RWPE2 (cell line): ENCODE results near the gene CDKN2A.
A peak's percentile ranks its signal among the peaks of the same experiment; 100 is the strongest.

Experiments used
- ATAC-seq: fragments of 200-7000 bp; cut with Tn5 transposase; 3 replicates; pipeline ENCODE4 v1.9.1; 2021; ENCODE audit warnings: low read depth
- DNase-seq: peaks from one replicate; pipeline ENCODE4 v3.0.0-alpha.2; 2020; ENCODE audit warnings: low spot score
- H3K27ac ChIP-seq: fragments of 450-650 bp; 2 replicates; pipeline ENCODE4 v1.5.1; 2017; ENCODE audit warnings: mild to moderate bottlenecking; ENCODE audit not compliant: poor library complexity, severe bottlenecking
- H3K27me3 ChIP-seq: fragments of 250-450 bp; sonication (Bioruptor Pico); 2 replicates; pipeline ENCODE4 v1.5.1; 2021; ENCODE audit warnings: mild to moderate bottlenecking, moderate library complexity; ENCODE audit not compliant: insufficient read depth, poor library complexity, severe bottlenecking
- H3K36me3 ChIP-seq: fragments of 250-450 bp; sonication (Bioruptor Pico); 2 replicates; pipeline ENCODE4 v1.5.1; 2020; ENCODE audit warnings: low read depth, mild to moderate bottlenecking, moderate library complexity
- H3K4me1 ChIP-seq: fragments of 250-450 bp; sonication (Bioruptor Pico); 2 replicates; pipeline ENCODE4 v1.5.1; 2021; ENCODE audit warnings: mild to moderate bottlenecking, moderate library complexity; ENCODE audit not compliant: insufficient read depth, poor library complexity, severe bottlenecking
- H3K4me3 ChIP-seq: fragments of 250-450 bp; sonication (Bioruptor Pico); 2 replicates; pipeline ENCODE4 v1.5.1; 2021; ENCODE audit warnings: mild to moderate bottlenecking, moderate library complexity; ENCODE audit not compliant: severe bottlenecking
- H3K9me3 ChIP-seq: fragments of 250-450 bp; sonication (Bioruptor Pico); 2 replicates; pipeline ENCODE4 v1.5.1; 2021; ENCODE audit warnings: mild to moderate bottlenecking, moderate library complexity; ENCODE audit not compliant: severe bottlenecking
- CTCF ChIP-seq: fragments of 450-650 bp; IDR thresholded peaks from one replicate; pipeline ENCODE4 v1.5.1; 2017; ENCODE audit warnings: mild to moderate bottlenecking, moderate library complexity; ENCODE audit not compliant: poor library complexity, severe bottlenecking

Gene CDKN2A

GRCh38 chr9:21993893-21994555 lies at the start of gene CDKN2A:
TSS of gene CDKN2A (minus strand) at chr9:21994392.
- peaks cover 31% of the 10 kb centered on the region for H3K4me1 ChIP-seq
- no peaks in the 10 kb centered on the region for H3K27me3 ChIP-seq
- peaks cover 48% of the 10 kb centered on the region for H3K36me3 ChIP-seq
- ATAC-seq = peak; percentile 66
- peak within 1 kb of the TSS; percentile 79 for H3K4me3 ChIP-seq
- TF ChIP-seq CTCF = peak; percentile 13
- DNase-seq = peak; percentile 83
- peak within 1 kb of the TSS; percentile 89 for H3K27ac ChIP-seq
- no peaks in the 10 kb centered on the region for H3K9me3 ChIP-seq

- TF ChIP-seq CTCF = no peak
- Histone ChIP-seq H3K27me3 (no peaks in the 10 kb centered on the region), H3K9me3 (no peaks in the 10 kb centered on the region), H3K4me3 (no peak overlapping the region), H3K36me3 (no peaks in the 10 kb centered on the region), H3K27ac (peak overlapping the region; percentile 36), H3K4me1 (peaks cover 55% of the 10 kb centered on the region)
- DNase-seq = no peak
- ATAC-seq = no peak
Measured at GRCh38 chr9:22043928-22044327, 49.7 kb upstream of the CDKN2A start.

- H3K27ac ChIP-seq = peak overlapping the region; percentile 79
- H3K36me3 ChIP-seq = no peaks in the 10 kb centered on the region
- ATAC-seq = peak; percentile 87
- no peak for DNase-seq
- no peak overlapping the region for H3K4me3 ChIP-seq
- TF ChIP-seq CTCF = no peak
- H3K4me1 ChIP-seq = peaks cover 76% of the 10 kb centered on the region
- H3K27me3 ChIP-seq = no peaks in the 10 kb centered on the region
- no peaks in the 10 kb centered on the region for H3K9me3 ChIP-seq
Measured at GRCh38 chr9:22041775-22042174, 47.6 kb upstream of the CDKN2A start.

- no peak for ATAC-seq
- Histone ChIP-seq H3K4me1 (peaks cover 81% of the 10 kb centered on the region), H3K36me3 (no peaks in the 10 kb centered on the region), H3K27ac (peak overlapping the region; percentile 79), H3K27me3 (no peaks in the 10 kb centered on the region), H3K9me3 (no peaks in the 10 kb centered on the region), H3K4me3 (no peak overlapping the region)
- no peak for TF ChIP-seq CTCF
- no peak for DNase-seq
Measured at GRCh38 chr9:22041344-22041743, 47.2 kb upstream of the CDKN2A start.

- H3K9me3 ChIP-seq = no peaks in the 10 kb centered on the region
- no peak for TF ChIP-seq CTCF
- H3K4me3 ChIP-seq = no peak overlapping the region
- H3K4me1 ChIP-seq = peaks cover 86% of the 10 kb centered on the region
- no peak for DNase-seq
- peak overlapping the region; percentile 79 for H3K27ac ChIP-seq
- no peaks in the 10 kb centered on the region for H3K36me3 ChIP-seq
- ATAC-seq = peak; percentile 48; the same call in 2 of the 3 replicates
- no peaks in the 10 kb centered on the region for H3K27me3 ChIP-seq
Measured at GRCh38 chr9:22040760-22041159, 46.6 kb upstream of the CDKN2A start.
